Liver (tissue), 3 donors: ENCODE data around the gene CBX2.

Experiments used
- JUND ChIP-seq, 2 donors: IDR thresholded peaks; 2 replicates each; pipeline ENCODE4 v1.6.1; 2016; ENCODE audit warnings: antibody characterized with exemption in 2 of 2
- RAD21 ChIP-seq, 2 donors: IDR thresholded peaks; 2 replicates each; pipeline ENCODE4 v1.6.1; 2016; ENCODE audit warnings: antibody characterized with exemption in 2 of 2, mild to moderate bottlenecking in 2 of 2
- YY1 ChIP-seq: IDR thresholded peaks from 2 replicates; pipeline ENCODE4 v1.6.1; 2016; ENCODE audit warnings: antibody characterized with exemption, mild to moderate bottlenecking
- TF ChIP-seq, protein P1 (sequence below): fragments of 150-350 bp; IDR thresholded peaks from 2 replicates; pipeline ENCODE4 v1.5.1; 2017; ENCODE audit warnings: improper control_type of control experiment, low read depth, low read length; ENCODE audit not compliant: missing input control
- TF ChIP-seq, protein P2 (sequence below): IDR thresholded peaks from 2 replicates; pipeline ENCODE4 v1.6.1; 2016; ENCODE audit warnings: antibody characterized with exemption
- TF ChIP-seq, protein P3 (sequence below): IDR thresholded peaks from 2 replicates; pipeline ENCODE4 v1.6.1; 2016; ENCODE audit warnings: antibody characterized with exemption, mild to moderate bottlenecking
- donor health status: healthy.
- donor health status: healthy.

DNA sequence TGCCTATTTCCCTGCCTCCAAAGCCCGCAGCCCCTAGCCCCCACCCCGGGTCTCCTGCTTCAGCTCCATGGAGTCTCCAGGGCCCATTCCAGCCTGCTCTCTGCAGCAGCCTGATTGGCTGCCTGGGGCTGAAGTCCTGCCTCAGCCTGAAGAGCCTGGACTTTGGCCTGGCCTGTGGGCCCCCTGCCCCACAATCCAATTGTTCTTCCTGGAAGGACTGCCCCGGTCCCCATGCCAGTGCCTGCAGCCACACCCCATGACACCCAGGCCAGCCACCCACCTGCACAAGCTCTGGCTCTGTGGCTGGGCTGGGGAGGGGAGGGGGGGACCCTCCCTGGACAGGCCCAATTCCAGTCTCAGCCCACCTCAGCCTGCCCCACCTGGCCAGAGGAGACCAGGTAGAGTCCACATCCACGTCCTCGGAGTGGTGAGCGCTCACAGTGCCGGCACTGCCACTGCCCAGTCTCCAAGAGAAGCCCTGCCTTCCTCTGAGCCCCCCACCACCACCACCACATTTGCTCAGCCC lies 34.9 kb upstream of the CBX2 start:
- TF ChIP-seq JUND (IDR thresholded peaks at IDR 0.05) (no peak), RAD21 (IDR thresholded peaks at IDR 0.05) (no peak), YY1 (no peak)
- TF ChIP-seq, protein P1, sequence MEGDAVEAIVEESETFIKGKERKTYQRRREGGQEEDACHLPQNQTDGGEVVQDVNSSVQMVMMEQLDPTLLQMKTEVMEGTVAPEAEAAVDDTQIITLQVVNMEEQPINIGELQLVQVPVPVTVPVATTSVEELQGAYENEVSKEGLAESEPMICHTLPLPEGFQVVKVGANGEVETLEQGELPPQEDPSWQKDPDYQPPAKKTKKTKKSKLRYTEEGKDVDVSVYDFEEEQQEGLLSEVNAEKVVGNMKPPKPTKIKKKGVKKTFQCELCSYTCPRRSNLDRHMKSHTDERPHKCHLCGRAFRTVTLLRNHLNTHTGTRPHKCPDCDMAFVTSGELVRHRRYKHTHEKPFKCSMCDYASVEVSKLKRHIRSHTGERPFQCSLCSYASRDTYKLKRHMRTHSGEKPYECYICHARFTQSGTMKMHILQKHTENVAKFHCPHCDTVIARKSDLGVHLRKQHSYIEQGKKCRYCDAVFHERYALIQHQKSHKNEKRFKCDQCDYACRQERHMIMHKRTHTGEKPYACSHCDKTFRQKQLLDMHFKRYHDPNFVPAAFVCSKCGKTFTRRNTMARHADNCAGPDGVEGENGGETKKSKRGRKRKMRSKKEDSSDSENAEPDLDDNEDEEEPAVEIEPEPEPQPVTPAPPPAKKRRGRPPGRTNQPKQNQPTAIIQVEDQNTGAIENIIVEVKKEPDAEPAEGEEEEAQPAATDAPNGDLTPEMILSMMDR = no peak
- TF ChIP-seq, protein P2, sequence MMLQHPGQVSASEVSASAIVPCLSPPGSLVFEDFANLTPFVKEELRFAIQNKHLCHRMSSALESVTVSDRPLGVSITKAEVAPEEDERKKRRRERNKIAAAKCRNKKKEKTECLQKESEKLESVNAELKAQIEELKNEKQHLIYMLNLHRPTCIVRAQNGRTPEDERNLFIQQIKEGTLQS = no peak
- TF ChIP-seq, protein P3, sequence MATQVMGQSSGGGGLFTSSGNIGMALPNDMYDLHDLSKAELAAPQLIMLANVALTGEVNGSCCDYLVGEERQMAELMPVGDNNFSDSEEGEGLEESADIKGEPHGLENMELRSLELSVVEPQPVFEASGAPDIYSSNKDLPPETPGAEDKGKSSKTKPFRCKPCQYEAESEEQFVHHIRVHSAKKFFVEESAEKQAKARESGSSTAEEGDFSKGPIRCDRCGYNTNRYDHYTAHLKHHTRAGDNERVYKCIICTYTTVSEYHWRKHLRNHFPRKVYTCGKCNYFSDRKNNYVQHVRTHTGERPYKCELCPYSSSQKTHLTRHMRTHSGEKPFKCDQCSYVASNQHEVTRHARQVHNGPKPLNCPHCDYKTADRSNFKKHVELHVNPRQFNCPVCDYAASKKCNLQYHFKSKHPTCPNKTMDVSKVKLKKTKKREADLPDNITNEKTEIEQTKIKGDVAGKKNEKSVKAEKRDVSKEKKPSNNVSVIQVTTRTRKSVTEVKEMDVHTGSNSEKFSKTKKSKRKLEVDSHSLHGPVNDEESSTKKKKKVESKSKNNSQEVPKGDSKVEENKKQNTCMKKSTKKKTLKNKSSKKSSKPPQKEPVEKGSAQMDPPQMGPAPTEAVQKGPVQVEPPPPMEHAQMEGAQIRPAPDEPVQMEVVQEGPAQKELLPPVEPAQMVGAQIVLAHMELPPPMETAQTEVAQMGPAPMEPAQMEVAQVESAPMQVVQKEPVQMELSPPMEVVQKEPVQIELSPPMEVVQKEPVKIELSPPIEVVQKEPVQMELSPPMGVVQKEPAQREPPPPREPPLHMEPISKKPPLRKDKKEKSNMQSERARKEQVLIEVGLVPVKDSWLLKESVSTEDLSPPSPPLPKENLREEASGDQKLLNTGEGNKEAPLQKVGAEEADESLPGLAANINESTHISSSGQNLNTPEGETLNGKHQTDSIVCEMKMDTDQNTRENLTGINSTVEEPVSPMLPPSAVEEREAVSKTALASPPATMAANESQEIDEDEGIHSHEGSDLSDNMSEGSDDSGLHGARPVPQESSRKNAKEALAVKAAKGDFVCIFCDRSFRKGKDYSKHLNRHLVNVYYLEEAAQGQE = no peak
